Neutrophil (primary cell): ENCODE measurements around the gene NTM.

ENCODE experiments used
- H3K27ac ChIP-seq: fragments of 200-600 bp; sonication (generic); 2 replicates; pipeline ENCODE4 v1.5.1; 2016; ENCODE audit warnings: mild to moderate bottlenecking, moderate library complexity
- H3K27me3 ChIP-seq: fragments of 200-600 bp; sonication (generic); 2 replicates; pipeline ENCODE4 v1.6.0; 2016; ENCODE audit warnings: mild to moderate bottlenecking
- H3K36me3 ChIP-seq: fragments of 200-600 bp; sonication (generic); 2 replicates; pipeline ENCODE4 v1.5.1; 2017
- H3K4me1 ChIP-seq, 2 experiments: fragments of 200-600 bp in 1 of 2; sonication (generic) in 1 of 2; 1 replicate in 1 of 2; 2 replicates in 1 of 2; pipeline versions ENCODE4 v1.5.1 to v1.6.1; 2013 to 2016; ENCODE audit warnings: low read depth in 1 of 2, low read length in 1 of 2, mild to moderate bottlenecking in 1 of 2, moderate library complexity in 1 of 2; ENCODE audit not compliant: control insufficient read depth in 1 of 2, insufficient read depth in 1 of 2
- H3K4me3 ChIP-seq, 2 experiments: fragments of 200-600 bp in 1 of 2; sonication (generic) in 1 of 2; 1 replicate in 1 of 2; 2 replicates in 1 of 2; pipeline ENCODE4 v1.5.1; 2013 to 2016; ENCODE audit warnings: low read depth in 1 of 2, low read length in 1 of 2, mild to moderate bottlenecking in 1 of 2, moderate library complexity in 1 of 2
- H3K9me3 ChIP-seq: fragments of 200-600 bp; sonication (generic); 2 replicates; pipeline ENCODE4 v1.5.1; 2016
- TF ChIP-seq, protein P1 (sequence below): fragments of 200-600 bp; sonication (generic); IDR thresholded peaks from 2 replicates; pipeline ENCODE4 v1.5.1; 2016; ENCODE audit warnings: antibody characterized with exemption

The NTM gene

DNA sequence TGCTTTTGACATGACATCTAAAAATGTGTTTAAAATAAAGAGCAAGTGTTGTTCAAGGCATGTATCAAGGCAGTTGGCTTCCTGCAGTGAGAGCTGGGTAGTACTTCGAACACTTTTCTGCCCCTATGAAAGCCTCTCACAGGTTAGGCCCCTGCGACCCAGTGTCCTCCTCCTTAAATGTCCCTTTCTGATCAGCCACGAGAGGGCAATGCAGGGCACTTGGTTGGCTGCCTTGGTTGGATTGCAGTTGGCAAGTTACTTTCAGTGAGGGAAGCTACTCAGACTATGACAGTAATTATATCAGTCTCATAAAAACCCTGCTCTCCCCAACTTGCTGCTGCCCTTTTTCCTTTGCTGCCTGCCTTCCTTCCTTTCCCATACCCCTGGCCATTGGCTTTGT, 743.8 kb downstream of the NTM start:
- H3K36me3 ChIP-seq = no peaks in the 10 kb centered on the region
- TF ChIP-seq, protein P1, sequence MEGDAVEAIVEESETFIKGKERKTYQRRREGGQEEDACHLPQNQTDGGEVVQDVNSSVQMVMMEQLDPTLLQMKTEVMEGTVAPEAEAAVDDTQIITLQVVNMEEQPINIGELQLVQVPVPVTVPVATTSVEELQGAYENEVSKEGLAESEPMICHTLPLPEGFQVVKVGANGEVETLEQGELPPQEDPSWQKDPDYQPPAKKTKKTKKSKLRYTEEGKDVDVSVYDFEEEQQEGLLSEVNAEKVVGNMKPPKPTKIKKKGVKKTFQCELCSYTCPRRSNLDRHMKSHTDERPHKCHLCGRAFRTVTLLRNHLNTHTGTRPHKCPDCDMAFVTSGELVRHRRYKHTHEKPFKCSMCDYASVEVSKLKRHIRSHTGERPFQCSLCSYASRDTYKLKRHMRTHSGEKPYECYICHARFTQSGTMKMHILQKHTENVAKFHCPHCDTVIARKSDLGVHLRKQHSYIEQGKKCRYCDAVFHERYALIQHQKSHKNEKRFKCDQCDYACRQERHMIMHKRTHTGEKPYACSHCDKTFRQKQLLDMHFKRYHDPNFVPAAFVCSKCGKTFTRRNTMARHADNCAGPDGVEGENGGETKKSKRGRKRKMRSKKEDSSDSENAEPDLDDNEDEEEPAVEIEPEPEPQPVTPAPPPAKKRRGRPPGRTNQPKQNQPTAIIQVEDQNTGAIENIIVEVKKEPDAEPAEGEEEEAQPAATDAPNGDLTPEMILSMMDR = no peak
- H3K4me3 ChIP-seq = no peak overlapping the region
- no peaks in the 10 kb centered on the region for H3K9me3 ChIP-seq
- H3K27ac ChIP-seq = no peak overlapping the region
- H3K4me1 ChIP-seq = no peaks in the 10 kb centered on the region
- no peaks in the 10 kb centered on the region for H3K27me3 ChIP-seq

- Histone ChIP-seq H3K4me3 (no peak overlapping the region), H3K27ac (no peak overlapping the region), H3K36me3 (no peaks in the 10 kb centered on the region), H3K9me3 (no peaks in the 10 kb centered on the region), H3K4me1 (no peaks in the 10 kb centered on the region), H3K27me3 (no peaks in the 10 kb centered on the region)
- TF ChIP-seq, protein P1 = no peak
Measured at GRCh38 chr11:132114743-132115142, 744.3 kb downstream of the NTM start.

- Histone ChIP-seq H3K4me1 (no peaks in the 10 kb centered on the region), H3K36me3 (no peaks in the 10 kb centered on the region), H3K4me3 (no peak overlapping the region), H3K27ac (no peak overlapping the region), H3K9me3 (no peaks in the 10 kb centered on the region), H3K27me3 (no peaks in the 10 kb centered on the region)
- TF ChIP-seq, protein P1 = no peak
Measured at GRCh38 chr11:132115454-132115853, 745.0 kb downstream of the NTM start.

DNA sequence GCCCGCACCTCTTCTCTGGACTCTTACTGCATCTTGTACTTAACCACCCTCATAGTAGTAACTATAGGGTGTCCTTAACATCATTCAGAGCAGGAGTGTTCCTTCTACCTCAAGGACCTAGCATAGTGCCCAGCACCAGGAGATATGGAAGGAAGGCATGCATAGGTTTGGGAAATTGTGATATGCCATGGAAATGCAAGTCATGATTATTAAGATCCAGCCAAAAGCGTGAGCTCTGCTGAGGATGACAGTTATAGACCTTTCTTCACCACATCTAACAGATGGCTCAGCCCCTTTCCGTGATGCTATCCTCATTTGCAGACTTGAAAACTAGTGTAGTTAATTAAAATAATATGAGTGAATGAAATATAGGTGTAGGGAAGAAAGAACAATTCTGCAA, 746.1 kb downstream of the NTM start:
- Histone ChIP-seq H3K4me1 (no peaks in the 10 kb centered on the region), H3K27me3 (no peaks in the 10 kb centered on the region), H3K9me3 (no peaks in the 10 kb centered on the region), H3K4me3 (no peak overlapping the region), H3K27ac (no peak overlapping the region), H3K36me3 (no peaks in the 10 kb centered on the region)
- TF ChIP-seq, protein P1 = no peak

DNA sequence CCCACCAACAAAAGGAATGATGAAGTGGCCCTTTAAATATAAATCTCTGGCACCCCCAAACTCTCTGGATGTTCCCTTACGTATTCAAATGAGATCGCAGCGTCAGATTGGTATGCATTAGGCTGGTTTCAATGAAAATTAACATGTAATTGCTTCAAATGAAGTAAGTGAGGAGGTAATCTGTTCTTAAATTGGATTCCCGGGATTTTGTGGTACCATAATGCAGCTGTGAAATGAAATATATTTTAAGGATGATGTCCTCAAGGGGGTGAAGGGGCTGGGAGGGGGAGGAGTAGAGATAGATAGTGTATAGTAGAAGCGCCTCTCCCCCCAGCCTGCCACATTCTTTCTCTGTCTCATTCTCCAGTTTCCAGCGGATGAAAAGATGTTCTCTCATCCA, 748.2 kb downstream of the NTM start:
- Histone ChIP-seq H3K27me3 (no peaks in the 10 kb centered on the region), H3K4me1 (no peaks in the 10 kb centered on the region), H3K27ac (no peak overlapping the region), H3K36me3 (no peaks in the 10 kb centered on the region), H3K9me3 (no peaks in the 10 kb centered on the region), H3K4me3 (no peak overlapping the region)
- TF ChIP-seq, protein P1 = no peak

DNA sequence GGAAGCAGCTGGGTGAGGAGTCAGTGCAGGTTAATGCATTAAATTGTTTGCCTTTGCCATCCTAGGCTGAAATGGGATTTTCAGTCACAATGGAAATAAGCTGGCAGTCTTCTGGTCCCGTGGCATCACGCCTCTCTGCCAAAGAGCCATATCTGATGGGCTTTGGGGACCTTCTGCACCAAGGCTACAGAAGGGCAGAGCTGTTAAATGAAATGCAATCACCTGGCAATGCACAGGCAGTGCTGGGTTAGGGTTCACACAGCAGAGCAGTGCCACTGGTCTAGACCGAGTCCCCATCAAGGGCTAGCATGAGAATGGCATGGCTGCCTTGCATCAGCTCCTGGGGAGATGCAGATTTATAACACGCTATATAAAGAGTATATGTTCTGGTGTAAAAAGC, 749.2 kb downstream of the NTM start:
- Histone ChIP-seq H3K9me3 (no peaks in the 10 kb centered on the region), H3K27me3 (no peaks in the 10 kb centered on the region), H3K27ac (no peak overlapping the region), H3K4me1 (no peaks in the 10 kb centered on the region), H3K4me3 (no peak overlapping the region), H3K36me3 (no peaks in the 10 kb centered on the region)
- TF ChIP-seq, protein P1 = no peak
